ENCODE measurements around the gene FKBP9.

GRCh38 chr7:32942415-32943251, 14.6 kb upstream of the FKBP9 start:
- TF ChIP-seq NANOG (IDR thresholded peaks at IDR 0.05; ENCODE audit: insufficient read depth, low read depth, low read length, poor library complexity, severe bottlenecking) (no peak), EZH2 (IDR thresholded peaks at IDR 0.05; ENCODE audit: low read depth, low read length, severe bottlenecking) (peak; percentile 76), YY1 (IDR thresholded peaks at IDR 0.05; ENCODE audit: low read depth, low read length) (no peak), CTCF (IDR thresholded peaks at IDR 0.05; ENCODE audit: control extremely low read depth in 1 of 3, insufficient read depth in 1 of 3, low read depth in 1 of 3, low read length in 3 of 3) (peak; percentile 43 to 87 (median 53)), MAX (IDR thresholded peaks at IDR 0.05) (peak; percentile 88)

Measured in H1 (cell line).